H9 (cell line): Measurements from ENCODE around the gene ADAMTS3. TPM values are rescaled to one million over a fixed set of nuclear protein-coding genes. Genes with fewer than 3 reads are reported as not detected.

ENCODE experiments used
- DNase-seq: peaks from one replicate; pipeline ENCODE4 v3.0.0-alpha.2; 2017
- H2AFZ ChIP-seq: one replicate; pipeline ENCODE4 v1.6.1; 2013; ENCODE audit warnings: mild to moderate bottlenecking, low read length, control low read depth, moderate library complexity
- H2AK5ac ChIP-seq: 2 replicates; pipeline ENCODE4 v1.6.1; 2013; ENCODE audit warnings: low read length, control low read depth, mixed read lengths; ENCODE audit not compliant: insufficient read length
- H2BK120ac ChIP-seq: one replicate; pipeline ENCODE4 v1.6.1; 2013; ENCODE audit warnings: low read depth, mild to moderate bottlenecking, low read length, control low read depth, inconsistent platforms; ENCODE audit not compliant: poor library complexity, severe bottlenecking
- H2BK12ac ChIP-seq: 2 replicates; pipeline ENCODE4 v1.6.1; 2013; ENCODE audit warnings: low read length, control low read depth, mixed read lengths, low read depth; ENCODE audit not compliant: insufficient read length
- H2BK15ac ChIP-seq: 2 replicates; pipeline ENCODE4 v1.6.1; 2013; ENCODE audit warnings: low read depth, low read length, control low read depth
- H2BK20ac ChIP-seq: one replicate; pipeline ENCODE4 v1.6.1; 2013; ENCODE audit warnings: low read depth, mild to moderate bottlenecking, low read length, control low read depth, inconsistent platforms; ENCODE audit not compliant: poor library complexity, severe bottlenecking
- H2BK5ac ChIP-seq: 2 replicates; pipeline ENCODE4 v1.6.1; 2013; ENCODE audit warnings: low read length, control low read depth, mixed read lengths; ENCODE audit not compliant: insufficient read length
- H3K14ac ChIP-seq: 2 replicates; pipeline ENCODE4 v1.6.1; 2013; ENCODE audit warnings: low read length, control low read depth; ENCODE audit not compliant: insufficient read depth
- H3K18ac ChIP-seq: 2 replicates; pipeline ENCODE4 v1.6.1; 2013; ENCODE audit warnings: low read depth, mild to moderate bottlenecking, mixed read lengths, low read length, control low read depth; ENCODE audit not compliant: insufficient read length
- H3K23ac ChIP-seq: 2 replicates; pipeline ENCODE4 v1.6.1; 2013; ENCODE audit warnings: low read length, control low read depth, mixed read lengths, low read depth; ENCODE audit not compliant: insufficient read length
- H3K23me2 ChIP-seq: 2 replicates; pipeline ENCODE4 v1.6.1; 2013; ENCODE audit warnings: low read depth, mild to moderate bottlenecking, mixed read lengths, low read length, control low read depth; ENCODE audit not compliant: insufficient read length, poor library complexity, severe bottlenecking
- H3K27ac ChIP-seq: 2 replicates; pipeline ENCODE4 v1.5.1; 2013; ENCODE audit warnings: low read length, control low read depth, mixed read lengths, low read depth; ENCODE audit not compliant: insufficient read length
- H3K27me3 ChIP-seq: 2 replicates; pipeline ENCODE4 v1.6.1; 2013; ENCODE audit warnings: low read length, control low read depth, inconsistent platforms; ENCODE audit not compliant: insufficient read depth
- H3K4ac ChIP-seq: 2 replicates; pipeline ENCODE4 v1.6.1; 2013; ENCODE audit warnings: low read depth, mild to moderate bottlenecking, control low read depth, inconsistent platforms, low read length, moderate library complexity
- H3K4me1 ChIP-seq: 2 replicates; pipeline ENCODE4 v1.6.1; 2013; ENCODE audit warnings: low read length, control low read depth, inconsistent platforms; ENCODE audit not compliant: insufficient read depth
- H3K4me2 ChIP-seq: 2 replicates; pipeline ENCODE4 v1.6.1; 2013; ENCODE audit warnings: low read length, control low read depth, mixed read lengths; ENCODE audit not compliant: insufficient read length, insufficient read depth
- H3K56ac ChIP-seq: 2 replicates; pipeline ENCODE4 v1.6.1; 2013; ENCODE audit warnings: low read depth, mild to moderate bottlenecking, mixed read lengths, low read length, control low read depth; ENCODE audit not compliant: insufficient read length
- H3K79me1 ChIP-seq: 2 replicates; pipeline ENCODE4 v1.6.1; 2013; ENCODE audit warnings: low read depth, mild to moderate bottlenecking, moderate library complexity, low read length, control low read depth, inconsistent platforms; ENCODE audit not compliant: insufficient read depth, poor library complexity, severe bottlenecking
- H3K79me2 ChIP-seq: 2 replicates; pipeline ENCODE4 v1.6.1; 2013; ENCODE audit warnings: low read length, control low read depth, inconsistent platforms; ENCODE audit not compliant: insufficient read depth
- H3K9ac ChIP-seq: 2 replicates; pipeline ENCODE4 v1.6.1; 2013; ENCODE audit warnings: low read length, control low read depth, mixed read lengths; ENCODE audit not compliant: insufficient read length; ENCODE audit errors: extremely low read depth
- H3K9me3 ChIP-seq: one replicate; pipeline ENCODE4 v1.6.1; 2013; ENCODE audit warnings: low read depth, low read length, inconsistent platforms; ENCODE audit not compliant: control insufficient read depth
- H3T11ph ChIP-seq: one replicate; pipeline ENCODE4 v1.6.1; 2013; ENCODE audit warnings: mild to moderate bottlenecking, low read length, control low read depth, inconsistent platforms
- H4K20me1 ChIP-seq: one replicate; pipeline ENCODE4 v1.6.1; 2013; ENCODE audit not compliant: control insufficient read depth, insufficient read length, insufficient read depth
- H4K5ac ChIP-seq: 2 replicates; pipeline ENCODE4 v1.6.1; 2013; ENCODE audit warnings: low read depth, mild to moderate bottlenecking, mixed read lengths, low read length, control low read depth; ENCODE audit not compliant: insufficient read length
- H4K8ac ChIP-seq: replicated peaks from 2 replicates; pipeline ENCODE4 v1.6.1; 2013; ENCODE audit warnings: low read length, control low read depth, mixed read lengths, low read depth; ENCODE audit not compliant: insufficient read length
- H4K91ac ChIP-seq: 2 replicates; pipeline ENCODE4 v1.6.1; 2013; ENCODE audit warnings: low read depth, mild to moderate bottlenecking, moderate library complexity, mixed read lengths, low read length, control low read depth; ENCODE audit not compliant: insufficient read length
- H3K27ac Mint-ChIP-seq, 3 experiments: 2 replicates in 2 of 3; 3 replicates in 1 of 3; pipeline ENCODE4 v1.8.0; 2020 to 2021; ENCODE audit warnings: mixed read lengths in 3 of 3, mild to moderate bottlenecking in 1 of 3, moderate library complexity in 1 of 3
- H3K27me3 Mint-ChIP-seq: 2 replicates; pipeline ENCODE4 v1.8.0; 2021; ENCODE audit warnings: low read depth, mild to moderate bottlenecking, moderate library complexity, mixed read lengths
- H3K36me3 Mint-ChIP-seq, 3 experiments: 2 replicates in 2 of 3; 3 replicates in 1 of 3; pipeline ENCODE4 v1.8.0; 2020 to 2021; ENCODE audit warnings: low read depth in 3 of 3, mixed read lengths in 3 of 3; ENCODE audit not compliant: insufficient read depth in 1 of 3
- H3K4me1 Mint-ChIP-seq, 2 experiments: 2 replicates each; pipeline ENCODE4 v1.8.0; 2020; ENCODE audit warnings: mixed read lengths in 2 of 2
- H3K4me3 Mint-ChIP-seq, 2 experiments: 2 replicates in 1 of 2; 3 replicates in 1 of 2; pipeline ENCODE4 v1.8.0; 2020 to 2021; ENCODE audit warnings: mild to moderate bottlenecking in 2 of 2, mixed read lengths in 2 of 2, moderate library complexity in 1 of 2
- H3K9me3 Mint-ChIP-seq, 2 experiments: 2 replicates in 1 of 2; 3 replicates in 1 of 2; pipeline ENCODE4 v1.8.0; 2020; ENCODE audit warnings: mild to moderate bottlenecking in 2 of 2, mixed read lengths in 2 of 2, moderate library complexity in 1 of 2
- WGBS: extraction: QIAGEN DNeasy Blood & Tissue Kit; methylation state at CpG from one replicate; pipeline ENCODE4 v1.1.7; 2013; ENCODE audit warnings: missing lambda C conversion rate, low lambda C conversion rate, mixed read lengths; ENCODE audit not compliant: insufficient read length; ENCODE audit errors: extremely low coverage; 5-methylcytosine and 5-hydroxymethylcytosine counted together
- total RNA-seq: library from RNA; stranded (reverse); gene quantifications from 2 replicates; pipeline ENCODE4 v1.2.1, GENCODE V29; 2021
- TF ChIP-seq, protein P1 (sequence below): fragments of 200-600 bp; sonication (generic); conservative IDR thresholded peaks from 3 replicates; pipeline ENCODE4 v1.8.0; 2021; ENCODE audit warnings: antibody characterized with exemption, mild to moderate bottlenecking

Gene ADAMTS3
- total RNA-seq, 1 experiment from 2014 or later: 1.1 TPM

DNA sequence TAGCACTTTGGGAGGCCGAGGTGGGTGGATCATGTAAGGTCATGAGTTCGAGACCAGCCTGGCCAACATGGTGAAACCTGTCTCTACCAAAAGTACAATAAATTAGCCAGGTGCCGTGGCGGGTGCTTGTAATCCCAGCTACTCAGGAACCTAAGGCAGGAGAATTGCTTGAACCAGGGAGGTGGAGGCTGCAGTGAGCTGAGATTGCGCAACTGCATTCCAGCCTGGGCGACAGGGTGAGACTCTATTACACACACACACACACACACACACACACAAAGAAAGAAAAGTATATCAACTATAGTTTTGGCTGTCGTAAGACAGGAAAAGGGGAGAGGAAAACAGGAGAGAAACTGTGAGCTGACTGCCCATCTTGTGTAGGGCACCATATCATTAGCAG is 171.7 kb downstream of the ADAMTS3 start:
- H3K9me3 ChIP-seq: no peaks in the 10 kb centered on the region
- no peaks in the 10 kb centered on the region for H3K27me3 ChIP-seq
- H3K27ac ChIP-seq: no peak overlapping the region
- no peak overlapping the region for H3K23ac ChIP-seq
- H3K14ac ChIP-seq: no peak overlapping the region
- Mint-ChIP-seq H3K36me3 (no peaks in the 10 kb centered on the region; a peak in 1 of 7 replicates), H3K4me3 (no peak overlapping the region), H3K4me1 (peaks cover 0 to 3% of the 10 kb centered on the region in 2 experiments; a peak in 2 of 4 replicates), H3K27me3 (no peaks in the 10 kb centered on the region), H3K9me3 (no peaks in the 10 kb centered on the region; a peak in 1 of 5 replicates), H3K27ac (no peak overlapping the region)
- H4K20me1 ChIP-seq: no peaks in the 10 kb centered on the region
- H3T11ph ChIP-seq: no peak overlapping the region
- no peaks in the 10 kb centered on the region; the same call in 1 of the 2 replicates for H3K4me1 ChIP-seq
- H2BK120ac ChIP-seq: no peak overlapping the region
- no peak overlapping the region for H4K8ac ChIP-seq
- no peak for DNase-seq
- no peak overlapping the region for H4K91ac ChIP-seq
- no peak overlapping the region for H2BK12ac ChIP-seq
- H3K23me2 ChIP-seq: no peaks in the 10 kb centered on the region
- H3K79me2 ChIP-seq: no peaks in the 10 kb centered on the region
- no peak overlapping the region for H2BK20ac ChIP-seq
- TF ChIP-seq, protein P1, sequence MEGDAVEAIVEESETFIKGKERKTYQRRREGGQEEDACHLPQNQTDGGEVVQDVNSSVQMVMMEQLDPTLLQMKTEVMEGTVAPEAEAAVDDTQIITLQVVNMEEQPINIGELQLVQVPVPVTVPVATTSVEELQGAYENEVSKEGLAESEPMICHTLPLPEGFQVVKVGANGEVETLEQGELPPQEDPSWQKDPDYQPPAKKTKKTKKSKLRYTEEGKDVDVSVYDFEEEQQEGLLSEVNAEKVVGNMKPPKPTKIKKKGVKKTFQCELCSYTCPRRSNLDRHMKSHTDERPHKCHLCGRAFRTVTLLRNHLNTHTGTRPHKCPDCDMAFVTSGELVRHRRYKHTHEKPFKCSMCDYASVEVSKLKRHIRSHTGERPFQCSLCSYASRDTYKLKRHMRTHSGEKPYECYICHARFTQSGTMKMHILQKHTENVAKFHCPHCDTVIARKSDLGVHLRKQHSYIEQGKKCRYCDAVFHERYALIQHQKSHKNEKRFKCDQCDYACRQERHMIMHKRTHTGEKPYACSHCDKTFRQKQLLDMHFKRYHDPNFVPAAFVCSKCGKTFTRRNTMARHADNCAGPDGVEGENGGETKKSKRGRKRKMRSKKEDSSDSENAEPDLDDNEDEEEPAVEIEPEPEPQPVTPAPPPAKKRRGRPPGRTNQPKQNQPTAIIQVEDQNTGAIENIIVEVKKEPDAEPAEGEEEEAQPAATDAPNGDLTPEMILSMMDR: no peak
- no peak overlapping the region for H3K4ac ChIP-seq
- H3K79me1 ChIP-seq: no peaks in the 10 kb centered on the region
- H3K56ac ChIP-seq: no peak overlapping the region
- H2AFZ ChIP-seq: no peak overlapping the region
- no peak overlapping the region for H2BK5ac ChIP-seq
- no peak overlapping the region for H3K4me2 ChIP-seq
- no peak overlapping the region for H3K9ac ChIP-seq
- no peak overlapping the region for H2AK5ac ChIP-seq
- no peak overlapping the region for H4K5ac ChIP-seq
- H2BK15ac ChIP-seq: no peak overlapping the region
- no CpG with 5 or more reads among the region's 7 CpGs for WGBS
- H3K18ac ChIP-seq: no peak overlapping the region
